Thyroid gland (tissue), 4 donors: ENCODE measurements around the gene FAM228B.

ENCODE experiments used
- CTCF ChIP-seq, 6 experiments: fragments of 200-600 bp in 3 of 6; fragments of 450-650 bp in 3 of 6; sonication (generic) in 3 of 6; IDR thresholded peaks; one replicate each; pipeline ENCODE4 v1.5.1; 2016 to 2019; ENCODE audit warnings: antibody characterized with exemption in 6 of 6, mild to moderate bottlenecking in 2 of 6, inconsistent platforms in 1 of 6, moderate library complexity in 1 of 6
- POLR2A ChIP-seq, 2 donors: fragments of 450-650 bp; IDR thresholded peaks; one replicate each; pipeline ENCODE4 v1.6.1; 2017; ENCODE audit warnings: antibody characterized with exemption in 2 of 2, mild to moderate bottlenecking in 2 of 2, moderate library complexity in 1 of 2

- TF ChIP-seq CTCF (IDR thresholded peaks at IDR 0.05) (no peak), POLR2A (IDR thresholded peaks at IDR 0.05) (no peak)
Measured at GRCh38 chr2:24208490-24208889, 85.2 kb downstream of the FAM228B start.
